ENCODE results near the gene LRP10.

DNA sequence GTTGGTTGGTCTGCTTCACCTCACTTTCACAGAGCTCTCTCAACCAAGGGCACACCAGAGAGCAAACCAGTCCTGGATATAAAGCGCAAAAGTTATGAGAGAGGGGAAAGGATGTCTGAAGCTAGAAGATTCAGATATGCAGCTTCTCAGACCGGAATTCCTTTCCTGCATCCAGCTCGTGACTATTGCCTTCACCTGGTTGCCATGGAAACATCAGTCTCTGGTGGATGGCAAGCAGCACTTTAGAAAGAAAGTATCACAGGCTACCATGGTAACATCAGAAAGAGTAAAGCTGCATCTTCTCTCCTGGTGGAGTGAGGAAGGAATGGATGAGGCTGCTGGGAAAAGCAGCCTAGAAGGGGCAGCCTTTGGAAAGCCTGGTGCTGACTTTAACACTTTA, 25.2 kb downstream of the LRP10 start:
- TF ChIP-seq GATA3 (IDR thresholded peaks at IDR 0.05; ENCODE audit: low read depth, low read length) (no peak), GATA2 (IDR thresholded peaks at IDR 0.05; ENCODE audit: low read depth, low read length) (no peak)

Data from SH-SY5Y (cell line).